Measurements from ENCODE around the gene ITPK1. TPM values are rescaled to one million over a fixed set of nuclear protein-coding genes. Genes with fewer than 3 reads are reported as not detected.

The ITPK1 gene
- total and polyA plus RNA-seq, 8 donors = 17.8 to 46.3 (median 28.9) TPM

DNA sequence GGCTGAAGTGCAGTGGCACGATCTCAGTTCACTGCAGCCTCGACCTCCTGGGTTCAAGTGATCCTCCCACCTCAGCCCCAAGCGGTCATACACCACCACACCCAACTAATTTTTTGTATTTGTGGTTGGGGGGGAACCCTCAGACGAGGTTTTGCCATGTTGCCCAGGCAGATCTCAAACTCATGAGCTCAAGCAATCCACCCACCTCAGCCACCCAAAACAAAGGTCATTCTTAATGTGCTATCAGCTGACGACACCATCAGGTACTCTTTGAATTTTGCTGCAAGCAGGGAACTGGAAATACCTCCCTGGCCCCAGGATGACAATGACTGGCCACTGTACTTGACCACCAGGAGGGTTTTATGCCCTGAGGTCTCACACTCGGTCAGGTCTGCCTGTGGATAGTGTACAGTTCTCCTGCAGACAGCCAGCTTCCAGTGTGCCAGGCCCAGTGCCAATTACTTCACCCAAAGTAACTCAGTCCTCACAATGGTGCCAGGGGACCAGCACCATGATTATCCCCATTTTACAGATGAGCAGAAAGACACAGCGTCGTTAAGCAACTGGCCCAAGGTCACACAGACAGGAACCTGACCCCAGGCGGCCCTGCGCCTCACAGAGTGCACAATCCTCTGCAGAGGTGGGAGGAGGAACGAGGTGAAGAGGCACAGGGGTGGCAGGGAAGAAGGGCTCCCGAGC lies 42.9 kb downstream of the ITPK1 start:
- intact Hi-C loops (cut with DNase I; ENCODE audit: low total_unique reads) = no loop called here
- 71 to 87% (median 84%) methylated on average over 12 of the region's 12 CpGs for WGBS, 5 donors
- no peak for DNase-seq
- no peaks in the 10 kb centered on the region for H3K36me3 ChIP-seq
- H3K9me3 ChIP-seq = no peaks in the 10 kb centered on the region
- H3K27me3 ChIP-seq = no peaks in the 10 kb centered on the region
- peak overlapping the region in 2 of 5 donors; percentile 77 to 80 for H3K27ac ChIP-seq
- peaks cover 0 to 44% (median 22%) of the 10 kb centered on the region in 4 donors for H3K4me1 ChIP-seq
- no peak overlapping the region for H3K4me3 ChIP-seq
- TF ChIP-seq EP300 (IDR thresholded peaks at IDR 0.05) (no peak), POLR2AphosphoS5 (IDR thresholded peaks at IDR 0.05) (no peak), POLR2A (IDR thresholded peaks at IDR 0.05) (no peak)
- TF ChIP-seq, protein P1, sequence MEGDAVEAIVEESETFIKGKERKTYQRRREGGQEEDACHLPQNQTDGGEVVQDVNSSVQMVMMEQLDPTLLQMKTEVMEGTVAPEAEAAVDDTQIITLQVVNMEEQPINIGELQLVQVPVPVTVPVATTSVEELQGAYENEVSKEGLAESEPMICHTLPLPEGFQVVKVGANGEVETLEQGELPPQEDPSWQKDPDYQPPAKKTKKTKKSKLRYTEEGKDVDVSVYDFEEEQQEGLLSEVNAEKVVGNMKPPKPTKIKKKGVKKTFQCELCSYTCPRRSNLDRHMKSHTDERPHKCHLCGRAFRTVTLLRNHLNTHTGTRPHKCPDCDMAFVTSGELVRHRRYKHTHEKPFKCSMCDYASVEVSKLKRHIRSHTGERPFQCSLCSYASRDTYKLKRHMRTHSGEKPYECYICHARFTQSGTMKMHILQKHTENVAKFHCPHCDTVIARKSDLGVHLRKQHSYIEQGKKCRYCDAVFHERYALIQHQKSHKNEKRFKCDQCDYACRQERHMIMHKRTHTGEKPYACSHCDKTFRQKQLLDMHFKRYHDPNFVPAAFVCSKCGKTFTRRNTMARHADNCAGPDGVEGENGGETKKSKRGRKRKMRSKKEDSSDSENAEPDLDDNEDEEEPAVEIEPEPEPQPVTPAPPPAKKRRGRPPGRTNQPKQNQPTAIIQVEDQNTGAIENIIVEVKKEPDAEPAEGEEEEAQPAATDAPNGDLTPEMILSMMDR (IDR thresholded peaks at IDR 0.05) = no peak

DNA sequence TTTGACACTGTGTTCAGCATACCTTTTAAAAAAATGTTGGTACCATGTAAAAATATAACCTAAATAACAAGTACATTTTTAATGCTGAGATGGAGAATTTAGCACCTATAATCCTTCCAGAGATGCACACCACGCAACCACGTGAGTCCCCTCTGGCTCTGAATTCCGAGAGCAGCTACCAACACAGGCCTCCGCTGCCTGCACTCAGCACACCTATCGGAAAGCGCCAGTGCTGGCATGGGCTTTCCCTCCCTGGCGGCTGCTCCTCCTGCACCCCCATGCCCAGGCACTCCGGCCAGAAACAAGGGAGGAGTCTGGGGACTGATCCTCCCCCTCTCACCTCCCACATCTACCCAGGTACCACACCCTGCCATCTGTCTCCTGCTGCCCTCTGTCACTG lies 47.0 kb downstream of the ITPK1 start:
- no peaks in the 10 kb centered on the region for H3K36me3 ChIP-seq
- no peaks in the 10 kb centered on the region for H3K27me3 ChIP-seq
- H3K27ac ChIP-seq = no peak overlapping the region
- H3K4me1 ChIP-seq = peaks cover 0 to 54% (median 26%) of the 10 kb centered on the region in 4 donors
- TF ChIP-seq, protein P1 (IDR thresholded peaks at IDR 0.05) = no peak
- TF ChIP-seq EP300 (IDR thresholded peaks at IDR 0.05) = no peak
- TF ChIP-seq POLR2AphosphoS5 (IDR thresholded peaks at IDR 0.05) = no peak
- no peak for TF ChIP-seq POLR2A (IDR thresholded peaks at IDR 0.05)
- H3K9me3 ChIP-seq = no peaks in the 10 kb centered on the region
- DNase-seq = no peak
- 84 to 89% (median 86%) methylated on average over 8 of the region's 8 CpGs for WGBS, 5 donors
- H3K4me3 ChIP-seq = no peak overlapping the region
- intact Hi-C loops (cut with DNase I; ENCODE audit: low total_unique reads) = no loop called here

DNA sequence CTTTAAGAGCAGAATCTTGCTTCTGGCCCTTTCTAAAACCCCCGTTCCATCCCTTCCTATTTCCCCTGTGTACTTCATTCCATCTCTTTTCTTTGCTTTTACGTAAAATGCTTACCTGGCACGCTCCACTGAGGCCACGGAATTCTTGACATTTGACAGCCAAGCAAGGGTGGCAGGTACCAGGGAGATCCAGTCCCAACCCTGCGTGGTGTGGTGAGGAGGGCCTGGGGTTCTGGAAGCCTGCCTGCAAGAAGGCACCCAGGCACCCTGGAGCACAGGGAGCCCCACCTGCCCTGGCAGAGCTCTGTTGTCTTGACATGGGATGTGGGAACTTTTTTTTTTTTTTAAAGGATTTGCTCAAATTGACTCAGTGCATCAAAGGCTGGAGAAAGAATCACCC lies 48.6 kb downstream of the ITPK1 start:
- H3K36me3 ChIP-seq = no peaks in the 10 kb centered on the region
- no peaks in the 10 kb centered on the region for H3K27me3 ChIP-seq
- H3K4me3 ChIP-seq = no peak overlapping the region
- intact Hi-C loops (cut with DNase I; ENCODE audit: low total_unique reads) = no loop called here
- WGBS, 5 donors = 86 to 94% (median 92%) methylated on average over 5 of the region's 5 CpGs
- peaks cover 0 to 48% (median 25%) of the 10 kb centered on the region in 4 donors for H3K4me1 ChIP-seq
- TF ChIP-seq EP300 (IDR thresholded peaks at IDR 0.05) (no peak), POLR2AphosphoS5 (IDR thresholded peaks at IDR 0.05) (no peak)
- H3K9me3 ChIP-seq = no peaks in the 10 kb centered on the region
- H3K27ac ChIP-seq = peak overlapping the region in 1 of 5 donors; percentile 29
- no peak for DNase-seq

DNA sequence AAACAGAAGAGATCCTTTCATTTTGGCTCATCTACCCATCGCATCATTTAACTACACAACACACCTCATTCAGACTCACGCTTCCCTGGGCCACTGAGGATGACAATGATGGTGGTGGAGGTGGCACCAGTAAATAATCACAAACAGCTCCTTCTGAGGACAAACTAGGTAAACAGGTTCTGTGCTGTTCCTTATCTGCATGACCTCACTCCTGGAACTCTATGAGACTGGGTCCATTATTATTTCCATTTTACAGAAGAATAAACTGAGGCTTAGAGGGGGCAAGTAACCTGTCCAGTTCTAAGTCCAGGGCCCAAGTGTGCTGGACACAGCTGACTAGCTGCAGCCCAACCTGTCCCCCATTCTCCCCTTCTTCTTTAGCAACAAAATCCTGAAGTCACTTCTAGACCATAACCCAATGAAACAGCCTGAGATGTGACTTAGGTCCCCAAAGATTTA lies 50.4 kb downstream of the ITPK1 start:
- no peaks in the 10 kb centered on the region for H3K36me3 ChIP-seq
- H3K4me1 ChIP-seq = peaks cover 1 to 59% (median 26%) of the 10 kb centered on the region in 4 donors
- intact Hi-C loops (cut with DNase I; ENCODE audit: low total_unique reads) = no loop called here
- no peaks in the 10 kb centered on the region for H3K27me3 ChIP-seq
- peak overlapping the region in 3 of 5 donors; percentile 58 to 77 (median 63) for H3K27ac ChIP-seq
- DNase-seq = no peak
- H3K4me3 ChIP-seq = no peak overlapping the region
- TF ChIP-seq EP300 (IDR thresholded peaks at IDR 0.05) = no peak
- 69 to 92% (median 85%) methylated on average over 2 of the region's 2 CpGs for WGBS, 5 donors
- no peaks in the 10 kb centered on the region for H3K9me3 ChIP-seq

DNA sequence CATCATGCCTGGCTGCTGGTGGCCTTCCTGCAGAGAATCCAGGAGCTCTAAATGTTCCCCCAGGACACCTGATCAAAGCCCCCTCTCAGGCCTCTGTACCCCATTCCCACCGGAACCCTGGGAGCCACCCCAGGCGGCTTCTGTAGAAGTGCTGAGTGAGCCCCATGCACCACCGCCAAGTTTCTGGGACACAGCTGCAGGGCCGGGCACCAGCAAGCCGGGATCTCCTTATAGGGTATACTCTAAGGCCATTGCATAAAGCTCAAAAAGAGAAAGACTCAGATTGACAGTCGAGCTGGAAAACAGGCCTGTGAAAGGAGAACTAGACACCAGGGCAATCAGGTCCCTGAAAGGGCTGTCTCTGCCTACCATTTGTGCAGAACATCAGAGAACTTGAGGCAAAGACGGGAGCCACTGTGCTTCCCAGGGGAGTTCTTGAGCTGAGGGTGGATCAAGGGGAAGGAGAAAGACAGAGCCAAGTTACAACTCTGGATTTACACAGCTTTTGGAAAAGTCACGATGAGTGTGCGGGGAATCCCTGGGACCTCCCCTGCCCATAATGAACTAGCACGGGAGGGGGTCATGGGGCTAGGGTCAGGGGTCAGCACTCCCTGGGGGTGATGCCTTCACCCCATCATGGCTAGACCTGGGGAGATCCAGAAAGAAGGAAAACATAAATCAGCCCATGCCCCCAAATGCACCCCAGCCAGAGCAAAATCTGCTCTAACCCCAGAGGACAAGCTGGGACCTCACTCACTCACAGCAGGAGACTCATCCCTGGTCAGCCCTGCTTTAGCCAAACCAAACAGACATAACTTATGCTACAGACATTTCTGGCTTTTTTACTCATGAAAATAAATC lies 51.1 kb downstream of the ITPK1 start:
- Histone ChIP-seq H3K27me3 (no peaks in the 10 kb centered on the region), H3K9me3 (no peaks in the 10 kb centered on the region), H3K27ac (peak overlapping the region in 4 of 5 donors; percentile 58 to 77 (median 65)), H3K4me3 (no peak overlapping the region), H3K4me1 (peaks cover 7 to 65% (median 32%) of the 10 kb centered on the region in 4 donors), H3K36me3 (no peaks in the 10 kb centered on the region)
- DNase-seq = no peak
- intact Hi-C loops (cut with DNase I; ENCODE audit: low total_unique reads) = no loop called here
- TF ChIP-seq EP300 (IDR thresholded peaks at IDR 0.05) (no peak), POLR2A (IDR thresholded peaks at IDR 0.05) (no peak), POLR2AphosphoS5 (IDR thresholded peaks at IDR 0.05) (no peak)
- TF ChIP-seq, protein P1 (IDR thresholded peaks at IDR 0.05) = no peak
- 70 to 90% (median 81%) methylated on average over 8 to 10 of the region's 10 CpGs for WGBS, 5 donors

Measured in stomach (tissue), 9 donors.